Body of pancreas (tissue), 4 donors: ENCODE results near the gene CKLF.

Experiments
- POLR2A ChIP-seq, 3 donors: fragments of 450-650 bp; IDR thresholded peaks; one replicate each; pipeline ENCODE4 v1.6.1; 2016; ENCODE audit warnings: antibody characterized with exemption in 3 of 3, mild to moderate bottlenecking in 2 of 3
- TF ChIP-seq, protein P1 (sequence below), 7 experiments: fragments of 450-650 bp in 4 of 7; fragments of 200-600 bp in 3 of 7; sonication (generic) in 3 of 7; IDR thresholded peaks; one replicate each; pipeline ENCODE4 v1.5.1; 2016 to 2019; ENCODE audit warnings: antibody characterized with exemption in 7 of 7

- TF ChIP-seq, protein P1, sequence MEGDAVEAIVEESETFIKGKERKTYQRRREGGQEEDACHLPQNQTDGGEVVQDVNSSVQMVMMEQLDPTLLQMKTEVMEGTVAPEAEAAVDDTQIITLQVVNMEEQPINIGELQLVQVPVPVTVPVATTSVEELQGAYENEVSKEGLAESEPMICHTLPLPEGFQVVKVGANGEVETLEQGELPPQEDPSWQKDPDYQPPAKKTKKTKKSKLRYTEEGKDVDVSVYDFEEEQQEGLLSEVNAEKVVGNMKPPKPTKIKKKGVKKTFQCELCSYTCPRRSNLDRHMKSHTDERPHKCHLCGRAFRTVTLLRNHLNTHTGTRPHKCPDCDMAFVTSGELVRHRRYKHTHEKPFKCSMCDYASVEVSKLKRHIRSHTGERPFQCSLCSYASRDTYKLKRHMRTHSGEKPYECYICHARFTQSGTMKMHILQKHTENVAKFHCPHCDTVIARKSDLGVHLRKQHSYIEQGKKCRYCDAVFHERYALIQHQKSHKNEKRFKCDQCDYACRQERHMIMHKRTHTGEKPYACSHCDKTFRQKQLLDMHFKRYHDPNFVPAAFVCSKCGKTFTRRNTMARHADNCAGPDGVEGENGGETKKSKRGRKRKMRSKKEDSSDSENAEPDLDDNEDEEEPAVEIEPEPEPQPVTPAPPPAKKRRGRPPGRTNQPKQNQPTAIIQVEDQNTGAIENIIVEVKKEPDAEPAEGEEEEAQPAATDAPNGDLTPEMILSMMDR (IDR thresholded peaks at IDR 0.05), result no peak
- no peak for TF ChIP-seq POLR2A (IDR thresholded peaks at IDR 0.05)
Measured at GRCh38 chr16:66566051-66566901, 13.9 kb downstream of the CKLF start, which contains the start of gene CMTM1.
